OCI-LY1 (cell line): Measurements from ENCODE around the gene PTPRO.

Experiments
- CTCF ChIP-seq: fragments of 200-600 bp; sonication (generic), shearing (Covaris generic); IDR thresholded peaks from 2 replicates; pipeline ENCODE4 v1.5.1; 2017; ENCODE audit warnings: mild to moderate bottlenecking, antibody characterized with exemption, low read length, moderate library complexity, mixed read lengths
- EZH2 ChIP-seq: fragments of 200-600 bp; sonication (generic), shearing (Covaris generic); IDR thresholded peaks from 2 replicates; pipeline ENCODE4 v1.8.0; 2017; ENCODE audit warnings: borderline replicate concordance, mixed run types, mild to moderate bottlenecking, antibody characterized with exemption, low read length, moderate library complexity, mixed read lengths

- TF ChIP-seq CTCF (no peak), EZH2 (no peak)
Measured at GRCh38 chr12:15520844-15521243, 198.5 kb downstream of the PTPRO start.
